IMR-90 (cell line): ENCODE measurements around the gene HSPG2.
"Not testable (repeated sequence)": the region's sequence is repeated elsewhere in the genome, so short reads cannot be mapped to it uniquely, and the experiment has no call there.

Source experiments
- BHLHE40 ChIP-seq: fragments of 150-350 bp; IDR thresholded peaks from 2 replicates; pipeline ENCODE4 v1.6.1; 2016; ENCODE audit warnings: mild to moderate bottlenecking, low read depth, low read length
- CEBPB ChIP-seq: IDR thresholded peaks from 2 replicates; pipeline ENCODE4 v1.6.1; 2012; ENCODE audit warnings: low read depth, low read length, improper control_type of control experiment
- CHD1 ChIP-seq: IDR thresholded peaks from 2 replicates; pipeline ENCODE4 v1.6.1; 2012; ENCODE audit warnings: low read depth, low read length, improper control_type of control experiment
- CTCF ChIP-seq: conservative IDR thresholded peaks from 2 replicates; pipeline ENCODE4 v1.5.1; 2012; ENCODE audit warnings: mild to moderate bottlenecking, low read depth, low read length, improper control_type of control experiment
- FOS ChIP-seq: fragments of 150-350 bp; IDR thresholded peaks from 2 replicates; pipeline ENCODE4 v1.6.1; 2016; ENCODE audit warnings: low read depth, low read length
- MAFK ChIP-seq: IDR thresholded peaks from 2 replicates; pipeline ENCODE4 v1.6.1; 2012; ENCODE audit warnings: low read depth, low read length, improper control_type of control experiment
- MAZ ChIP-seq: IDR thresholded peaks from 2 replicates; pipeline ENCODE4 v1.6.1; 2012; ENCODE audit warnings: low read depth, mild to moderate bottlenecking, low read length, improper control_type of control experiment, moderate library complexity, borderline replicate concordance
- MXI1 ChIP-seq: IDR thresholded peaks from 2 replicates; pipeline ENCODE4 v1.6.1; 2012; ENCODE audit warnings: low read depth, mild to moderate bottlenecking, low read length, moderate library complexity, borderline replicate concordance
- POLR2A ChIP-seq: IDR thresholded peaks from 2 replicates; pipeline ENCODE4 v1.6.1; 2012; ENCODE audit warnings: mild to moderate bottlenecking, low read depth, low read length
- RAD21 ChIP-seq: IDR thresholded peaks from 2 replicates; pipeline ENCODE4 v1.6.1; 2012; ENCODE audit warnings: low read length, improper control_type of control experiment
- RCOR1 ChIP-seq: IDR thresholded peaks from 2 replicates; pipeline ENCODE4 v1.6.1; 2012; ENCODE audit warnings: mild to moderate bottlenecking, low read length, improper control_type of control experiment; ENCODE audit not compliant: insufficient replicate concordance
- RFX5 ChIP-seq: IDR thresholded peaks from 2 replicates; pipeline ENCODE4 v1.8.0; 2012; ENCODE audit warnings: low read depth, mild to moderate bottlenecking, low read length, moderate library complexity
- SMC3 ChIP-seq: fragments of 150-350 bp; IDR thresholded peaks from 2 replicates; pipeline ENCODE4 v1.6.1; 2016; ENCODE audit warnings: low read depth, mild to moderate bottlenecking, antibody characterized with exemption, low read length, moderate library complexity
- USF2 ChIP-seq: fragments of 150-350 bp; IDR thresholded peaks from 2 replicates; pipeline ENCODE4 v1.6.1; 2017; ENCODE audit warnings: mild to moderate bottlenecking, antibody characterized with exemption, low read length, low read depth

- TF ChIP-seq CTCF, CEBPB, MXI1, POLR2A, RAD21, RFX5, SMC3, MAZ, CHD1, BHLHE40, MAFK, RCOR1: not testable (repeated sequence)
- TF ChIP-seq USF2 (peak; percentile 62), FOS (0 out of 2 replicates have a peak, but pooled peaks have one; percentile 21)
These were observed 6.0 kb upstream of the HSPG2 start for GRCh38 chr1:21942959-21943640.
